ENCODE data around the gene SOHLH2.

Gene SOHLH2

DNA sequence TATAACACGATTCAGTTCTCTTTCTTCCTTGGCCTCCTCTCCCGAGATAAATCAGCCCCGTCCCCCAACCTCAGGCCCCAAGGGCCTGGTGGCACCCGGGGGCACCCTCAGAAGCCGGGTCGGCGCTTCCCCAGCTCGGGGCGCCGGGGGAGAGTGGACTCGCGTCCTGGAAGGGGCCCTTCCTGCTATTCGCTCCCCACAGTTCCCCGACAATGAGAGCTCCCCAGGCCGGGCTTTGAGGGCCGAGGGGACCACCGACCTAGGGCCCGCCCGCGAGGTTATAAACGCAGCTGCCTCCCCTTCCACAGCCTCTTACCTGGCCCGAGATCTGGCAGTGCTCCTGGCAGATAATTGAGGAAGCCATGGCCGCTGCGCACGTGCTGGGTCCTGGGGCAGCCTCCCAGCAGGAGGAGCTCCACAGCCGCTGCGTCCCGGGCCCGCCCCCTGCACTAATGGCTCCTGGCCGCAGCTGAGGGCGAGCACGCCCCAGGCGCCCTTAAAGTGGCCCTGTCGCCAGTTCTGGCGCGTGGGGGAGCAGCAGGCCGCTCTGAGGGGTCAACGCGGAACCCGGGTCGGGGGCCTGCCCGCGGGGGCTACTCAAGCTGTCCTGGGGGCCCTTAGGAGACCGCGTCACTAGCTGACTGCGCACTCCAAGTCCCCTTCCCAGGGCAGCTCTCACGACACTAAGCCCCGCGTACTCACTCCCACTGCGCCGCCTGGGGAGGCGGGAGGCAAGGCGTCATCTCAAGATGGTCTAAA lies at the start of gene SOHLH2:
TSS of gene SOHLH2 (minus strand) at position 394 of the 759 bp plus-strand sequence. CDS start at position 364, 30 bp downstream.
- DNase-seq (ENCODE audit: low read depth), result no peak

DNA sequence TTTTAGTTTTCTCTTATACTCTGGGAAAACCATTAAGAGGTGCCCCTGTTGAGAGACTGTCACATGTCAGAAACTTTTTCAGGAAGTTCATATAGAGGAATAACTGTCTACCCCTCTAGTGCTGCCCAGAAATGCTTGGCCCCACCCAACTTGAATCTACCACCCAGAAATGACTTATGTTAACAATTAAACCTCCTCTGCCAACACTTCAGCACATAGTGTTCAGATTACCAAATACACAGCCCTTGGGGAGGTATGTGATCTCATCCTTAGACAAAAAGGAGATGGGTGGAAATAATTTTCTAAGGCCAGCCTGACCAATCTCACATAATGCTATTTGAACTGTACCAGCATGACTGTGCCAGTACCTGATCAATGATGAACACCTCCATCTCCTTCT lies 47.6 kb upstream of the SOHLH2 start:
- peak; percentile 68 for DNase-seq (ENCODE audit: low read depth)

DNA sequence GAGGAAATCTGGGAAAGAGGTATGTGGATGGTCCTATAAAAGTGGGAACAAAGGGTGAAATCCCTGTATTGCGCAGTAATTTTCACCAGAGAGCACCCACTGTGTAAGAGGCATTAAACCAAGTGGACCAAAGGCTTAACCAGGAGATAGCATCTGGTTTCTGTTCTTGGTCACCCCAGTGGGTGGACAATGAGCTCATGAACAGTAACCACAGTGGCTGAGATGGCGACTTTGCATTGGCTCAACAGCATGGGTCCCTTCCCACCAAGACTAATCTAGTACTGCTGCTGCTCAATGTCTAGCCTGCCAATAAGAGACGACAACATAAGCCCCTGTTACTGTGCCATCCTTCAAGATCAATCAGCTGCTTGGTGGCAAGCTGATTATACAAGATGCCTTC lies 46.7 kb upstream of the SOHLH2 start:
- no peak for DNase-seq (ENCODE audit: low read depth)

DNA sequence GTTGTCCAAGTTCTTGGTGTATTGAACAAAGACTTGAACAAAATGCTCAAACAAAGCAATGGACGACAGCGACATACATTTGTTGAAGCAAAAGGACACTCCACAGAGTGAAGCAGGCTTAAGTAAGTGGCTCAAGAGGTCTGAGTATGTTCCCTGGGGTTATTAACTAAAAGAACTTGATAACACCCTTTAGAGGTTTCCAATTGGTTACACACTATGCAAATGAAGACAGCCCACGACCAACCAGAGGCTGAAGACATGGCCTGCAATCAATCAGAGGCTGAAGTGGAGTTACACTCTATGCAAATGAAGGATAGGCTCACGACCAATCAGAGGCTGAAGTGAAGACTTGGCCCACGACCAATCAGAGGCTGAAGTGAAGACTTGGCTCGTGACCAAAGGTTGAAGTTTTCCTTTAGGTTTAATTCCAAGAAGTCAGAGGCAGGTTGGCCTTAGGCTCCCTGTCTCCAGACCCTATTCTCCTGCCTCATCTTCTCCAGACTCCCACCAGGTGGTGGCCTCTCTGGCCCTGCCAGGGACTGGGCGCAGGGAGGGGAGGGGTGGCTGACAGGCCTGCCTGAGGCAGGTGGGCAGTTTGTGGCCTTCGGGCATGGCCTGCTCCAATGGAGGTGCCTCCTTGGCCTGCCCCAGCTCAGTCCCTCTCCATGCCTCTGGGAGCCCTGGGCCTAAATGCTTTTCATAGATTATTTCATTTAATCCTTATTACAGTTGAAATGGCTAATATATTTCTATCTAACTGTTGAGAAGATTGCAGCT lies 45.2 kb upstream of the SOHLH2 start:
- DNase-seq (ENCODE audit: low read depth), result no peak

DNA sequence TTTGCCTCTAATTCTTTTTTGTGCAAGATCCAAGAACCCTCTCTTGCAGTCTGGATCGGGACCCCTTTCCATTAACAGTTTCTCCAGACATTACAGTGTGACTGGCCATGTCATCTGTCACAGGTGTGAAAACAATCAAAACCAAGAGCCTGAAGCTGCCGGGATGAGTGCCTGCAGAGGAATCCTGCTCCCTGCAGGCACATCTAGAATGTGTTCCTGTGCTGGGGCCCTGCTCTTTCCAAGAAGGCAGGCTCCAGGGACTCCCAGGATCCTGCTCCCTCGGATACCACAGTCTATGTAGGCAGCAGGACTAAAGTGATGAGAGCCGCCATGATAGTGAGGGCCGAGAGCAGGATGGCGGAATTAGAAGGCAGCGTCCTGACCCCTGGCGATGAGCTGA lies 44.5 kb upstream of the SOHLH2 start:
- DNase-seq (ENCODE audit: low read depth), result no peak

DNA sequence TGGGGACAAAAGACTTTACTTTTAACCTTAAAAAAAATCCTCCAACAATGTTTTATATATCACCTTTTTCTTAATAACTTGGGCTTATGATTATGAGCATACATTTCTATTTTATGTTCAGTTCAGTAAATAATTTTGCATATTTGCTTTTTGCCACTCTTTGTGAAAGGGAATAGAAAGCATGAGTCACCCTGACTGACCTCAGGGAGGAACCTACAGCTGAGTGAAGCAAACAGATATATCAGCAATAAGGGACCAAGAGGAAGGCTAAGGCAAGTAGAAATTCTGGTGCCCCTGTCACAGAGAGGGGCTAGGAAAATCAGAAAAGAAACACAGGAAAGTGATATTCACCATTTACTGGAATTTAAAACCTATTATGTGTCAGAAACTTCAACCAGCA lies 37.2 kb upstream of the SOHLH2 start:
- DNase-seq (ENCODE audit: low read depth), result no peak

DNA sequence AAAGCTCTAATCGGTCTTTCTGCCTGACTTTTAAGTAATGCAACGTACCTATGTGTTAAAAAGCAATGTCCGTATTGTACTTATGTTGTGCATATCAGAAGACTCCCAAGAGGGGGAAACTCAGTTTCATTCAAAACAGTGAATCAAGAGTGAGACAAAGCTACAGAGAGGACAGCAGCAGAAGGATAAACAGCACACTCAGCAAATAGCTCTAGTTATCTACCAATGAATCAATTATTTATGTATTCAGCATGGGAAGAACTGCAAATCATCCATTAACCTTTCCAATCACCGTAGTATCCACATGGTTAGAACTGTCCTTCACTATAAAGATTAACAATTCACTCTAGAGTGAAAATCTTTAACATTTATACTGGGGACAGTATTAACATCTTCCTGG lies 36.7 kb upstream of the SOHLH2 start:
- DNase-seq (ENCODE audit: low read depth), result no peak

DNA sequence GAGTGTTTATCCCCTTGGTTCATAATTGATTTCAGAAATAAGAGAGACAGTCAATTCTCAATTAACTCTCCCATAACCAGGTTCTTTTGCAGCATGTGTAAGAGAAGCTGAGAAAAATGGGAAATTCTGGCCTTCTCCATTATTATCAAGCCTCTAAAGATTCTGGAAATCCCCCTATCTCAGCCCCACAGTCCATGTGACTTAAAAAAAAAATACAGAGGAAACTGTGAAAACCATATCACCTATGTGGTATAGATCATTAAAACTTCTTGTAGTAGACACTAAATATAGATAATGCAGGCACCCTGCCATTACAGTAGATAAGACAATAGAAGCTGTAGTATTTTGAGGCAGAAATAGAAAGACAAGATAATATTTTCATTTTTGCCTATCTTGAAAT lies 34.3 kb upstream of the SOHLH2 start:
- DNase-seq (ENCODE audit: low read depth), result no peak

DNA sequence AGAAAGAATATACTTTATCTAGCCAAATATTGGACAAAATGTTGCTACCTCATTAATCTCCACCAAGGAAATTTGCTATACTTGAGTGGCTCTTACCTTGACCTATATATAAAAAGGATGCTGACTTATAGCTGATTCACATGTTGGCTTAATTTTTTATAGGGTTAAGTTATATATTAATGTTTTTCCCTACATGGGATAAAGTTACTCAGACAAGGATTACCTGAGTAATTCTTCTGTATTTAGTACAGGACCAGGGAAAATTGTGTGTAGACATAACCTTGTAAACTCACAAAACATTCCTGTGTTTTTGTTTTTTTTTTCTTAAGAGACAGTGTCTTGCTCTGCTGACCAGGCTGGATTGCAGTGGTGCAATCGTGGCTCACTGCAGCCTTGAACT lies 30.6 kb upstream of the SOHLH2 start:
- DNase-seq (ENCODE audit: low read depth), result no peak

GRCh38 chr13:36244073-36244472 lies 29.7 kb upstream of the SOHLH2 start:
- no peak for DNase-seq (ENCODE audit: low read depth)

DNA sequence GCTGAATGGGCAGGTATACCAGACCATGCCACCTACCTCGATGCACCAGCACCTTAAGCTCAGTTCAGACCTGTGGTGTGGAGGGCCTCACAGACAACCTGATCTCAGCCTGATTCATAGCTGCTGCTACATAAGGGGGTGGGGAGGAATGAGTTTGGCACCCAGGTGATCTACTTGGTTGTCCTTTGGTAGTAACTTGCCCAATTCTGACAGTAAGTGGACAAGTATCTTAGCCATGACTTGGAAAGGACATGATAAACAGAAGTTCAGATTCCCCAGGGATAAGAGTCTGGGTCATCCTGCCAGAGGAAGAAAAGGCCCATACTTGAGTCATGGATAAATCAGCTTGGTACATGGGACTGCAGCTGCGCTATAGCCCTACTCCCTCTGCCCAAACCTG lies 28.4 kb upstream of the SOHLH2 start:
- no peak for DNase-seq (ENCODE audit: low read depth)

- DNase-seq (ENCODE audit: low read depth), result no peak
Measured at GRCh38 chr13:36231236-36231635, 16.9 kb upstream of the SOHLH2 start.

- DNase-seq (ENCODE audit: low read depth), result no peak
Measured at GRCh38 chr13:36224730-36225129, 10.4 kb upstream of the SOHLH2 start.

GRCh38 chr13:36219883-36220282 lies 5.5 kb upstream of the SOHLH2 start:
- no peak for DNase-seq (ENCODE audit: low read depth)

GRCh38 chr13:36217456-36217855 lies 3.1 kb upstream of the SOHLH2 start:
- no peak for DNase-seq (ENCODE audit: low read depth)

DNA sequence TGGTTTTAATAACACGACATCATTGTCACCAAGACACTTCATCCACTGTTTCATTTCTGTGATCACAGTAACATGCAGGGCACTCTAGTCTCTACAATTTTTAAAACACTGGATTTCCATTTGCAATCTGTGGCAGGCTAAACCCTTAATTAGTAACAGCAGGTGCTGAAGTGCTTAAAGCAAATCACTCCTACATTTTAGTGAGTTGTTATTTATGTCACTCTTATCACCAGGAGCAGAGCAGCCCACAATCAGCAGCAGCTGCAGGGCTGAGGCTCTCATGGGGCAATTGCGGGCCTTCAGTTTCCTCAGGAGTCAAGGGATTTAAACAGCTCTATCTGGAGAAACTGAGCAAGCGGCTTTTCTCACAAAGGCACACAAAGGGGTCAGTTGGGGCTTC lies 1.6 kb downstream of the SOHLH2 start:
- DNase-seq (ENCODE audit: low read depth), result no peak

GRCh38 chr13:36211567-36211966 lies 2.8 kb downstream of the SOHLH2 start:
- DNase-seq (ENCODE audit: low read depth), result no peak

- DNase-seq (ENCODE audit: low read depth), result no peak
Measured at GRCh38 chr13:36210738-36211137, 3.6 kb downstream of the SOHLH2 start.

- no peak for DNase-seq (ENCODE audit: low read depth)
Measured at GRCh38 chr13:36207672-36208071, 6.7 kb downstream of the SOHLH2 start.

- DNase-seq (ENCODE audit: low read depth), result peak; percentile 55
Measured at GRCh38 chr13:36193151-36193855, 21.1 kb downstream of the SOHLH2 start.

DNA sequence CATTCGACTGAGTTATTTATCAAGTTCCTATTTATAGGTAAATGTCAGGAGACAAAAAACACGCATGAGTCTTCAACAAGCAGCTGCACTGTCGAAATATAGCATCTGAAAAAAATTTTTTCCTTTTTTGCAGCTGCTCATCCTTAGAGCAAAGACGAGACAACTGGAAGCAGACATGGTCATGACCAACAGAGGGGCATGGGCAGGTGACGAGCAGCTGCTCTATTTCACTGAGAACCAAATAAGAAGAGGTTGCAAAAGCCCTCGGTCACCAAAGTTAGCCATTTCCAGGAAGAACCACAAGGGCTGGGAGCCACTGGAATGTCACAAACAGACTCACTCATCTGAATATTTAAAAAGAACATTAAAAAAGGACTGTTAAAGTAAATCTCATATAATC lies 22.2 kb downstream of the SOHLH2 start:
- no peak for DNase-seq (ENCODE audit: low read depth)

- peak; percentile 21 for DNase-seq (ENCODE audit: low read depth)
Measured at GRCh38 chr13:36190771-36191170, 23.6 kb downstream of the SOHLH2 start.

DNA sequence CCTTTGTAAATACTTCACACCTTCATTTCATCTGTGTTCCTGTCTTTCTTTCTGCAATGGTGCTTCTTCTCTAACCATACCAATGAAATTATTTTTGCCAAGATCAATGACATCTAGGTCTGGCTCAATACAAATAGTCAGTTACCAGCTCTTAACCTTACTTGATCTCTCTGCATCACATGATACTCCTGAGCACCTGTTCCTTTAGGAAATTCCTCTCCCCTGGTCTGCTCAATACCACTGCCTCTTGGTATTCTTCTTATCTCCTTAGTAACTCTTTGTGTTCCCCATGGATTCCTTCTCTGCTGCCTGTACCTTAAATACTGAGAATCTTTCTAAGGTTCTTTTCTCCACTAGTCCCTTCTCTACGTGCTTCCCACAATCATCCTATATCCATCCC lies 25.9 kb downstream of the SOHLH2 start:
- no peak for DNase-seq (ENCODE audit: low read depth)

All from fibroblast of gingiva (primary cell).